Calu3 (cell line): Measurements from ENCODE around the gene RNF208. TPM values are rescaled to one million over a fixed set of nuclear protein-coding genes. Genes with fewer than 3 reads are reported as not detected.
A peak's percentile ranks its signal among the peaks of the same experiment; 100 is the strongest.

Experiments used
- BruUV-seq: library from RNA; stranded (reverse); fragments of 400-500 nt; replicated peaks from 2 replicates; lab custom pipeline; 2021; lab: Mats Ljungman, UMichigan
- CTCF ChIA-PET: fragments of 300-600 bp; sonication (Branson Sonifier 250); formaldehyde crosslinking; loops from one replicate; lab custom pipeline; 2022; ENCODE audit warnings: antibody characterized with exemption; lab: Charles Lee
- DNase-seq: peaks from one replicate; pipeline ENCODE4 v3.0.0; 2022
- H3K27ac Mint-ChIP-seq: one replicate; pipeline ENCODE4 v1.8.0; 2022; ENCODE audit warnings: mixed read lengths; ENCODE audit not compliant: unreplicated experiment
- H3K27me3 Mint-ChIP-seq: one replicate; pipeline ENCODE4 v1.8.0; 2022; ENCODE audit warnings: mixed read lengths; ENCODE audit not compliant: unreplicated experiment
- H3K36me3 Mint-ChIP-seq: one replicate; pipeline ENCODE4 v1.8.0; 2022; ENCODE audit warnings: mild to moderate bottlenecking, moderate library complexity, mixed read lengths; ENCODE audit not compliant: insufficient read depth, unreplicated experiment
- H3K4me1 Mint-ChIP-seq: one replicate; pipeline ENCODE4 v1.8.0; 2022; ENCODE audit warnings: mild to moderate bottlenecking, low read depth, mixed read lengths; ENCODE audit not compliant: unreplicated experiment
- H3K4me3 Mint-ChIP-seq: one replicate; pipeline ENCODE4 v1.8.0; 2022; ENCODE audit warnings: mild to moderate bottlenecking, low read depth, moderate library complexity, mixed read lengths; ENCODE audit not compliant: unreplicated experiment
- H3K9me3 Mint-ChIP-seq: one replicate; pipeline ENCODE4 v1.8.0; 2022; ENCODE audit warnings: low read depth, mixed read lengths; ENCODE audit not compliant: unreplicated experiment
- intact Hi-C: fragments of 100-400 bp; cut with micrococcal nuclease; formaldehyde crosslinking; loops from one replicate; pipeline ENCODE4 v1.10.0; 2022; ENCODE audit not compliant: unreplicated experiment
- total RNA-seq: library from RNA; stranded (reverse); gene quantifications from 2 replicates; pipeline ENCODE4 v1.2.3, GENCODE V29; 2022
- TF ChIP-seq, protein P1 (sequence below): fragments of 200-600 bp; IDR thresholded peaks from one replicate; pipeline ENCODE4 v1.8.0; 2022; ENCODE audit warnings: antibody characterized with exemption; ENCODE audit not compliant: unreplicated experiment

Gene RNF208
- total RNA-seq, 1 experiment from 2014 or later, result 10.1 TPM

DNA sequence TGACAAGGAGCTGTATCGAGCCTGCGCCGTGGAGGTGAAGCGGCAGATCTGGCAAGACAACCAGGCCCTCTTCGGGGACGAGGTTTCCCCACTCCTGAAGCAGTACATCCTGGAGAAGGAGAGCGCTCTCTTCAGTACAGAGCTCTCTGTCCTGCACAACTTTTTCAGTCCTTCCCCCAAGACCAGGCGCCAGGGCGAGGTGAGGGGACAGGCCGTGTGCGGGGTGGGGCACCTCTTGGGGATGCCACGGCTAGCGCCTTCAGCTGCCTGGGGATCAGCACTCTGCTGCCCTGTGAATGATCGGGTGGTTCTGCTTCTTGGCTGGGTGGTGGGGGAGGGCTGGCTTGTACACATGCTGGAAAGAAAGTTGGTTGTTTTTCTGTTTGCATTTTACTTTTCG, 34.8 kb upstream of the RNF208 start:
- Mint-ChIP-seq H3K4me3 (no peak overlapping the region), H3K4me1 (peaks cover 6% of the 10 kb centered on the region)
- CTCF ChIA-PET, result no interaction called here

DNA sequence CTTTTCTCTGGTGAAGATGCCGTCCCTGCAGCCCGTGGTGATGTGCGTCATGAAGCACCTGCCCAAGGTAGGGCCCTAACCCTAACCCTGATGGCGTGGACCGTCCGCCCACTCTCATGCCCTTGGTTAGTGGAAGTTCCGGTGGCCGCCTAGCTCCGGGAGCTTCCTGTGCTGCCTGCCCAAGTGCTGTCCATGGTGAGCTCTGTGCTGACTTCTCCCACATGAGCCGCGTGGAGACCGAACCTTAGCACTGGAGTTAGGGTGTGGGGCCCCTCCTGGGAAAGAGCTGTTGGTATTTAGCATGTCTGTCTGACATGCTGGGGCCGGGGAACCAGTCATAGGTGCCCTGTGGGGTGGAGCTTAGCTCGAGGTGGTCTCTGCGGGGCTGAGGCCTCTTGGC, 34.3 kb upstream of the RNF208 start:
- no peaks in the 10 kb centered on the region for H3K9me3 Mint-ChIP-seq
- H3K27ac Mint-ChIP-seq, result no peak overlapping the region
- CTCF ChIA-PET, result no interaction called here
- peaks cover under 1% of the 10 kb centered on the region for H3K4me1 Mint-ChIP-seq
- no peak for DNase-seq
- H3K27me3 Mint-ChIP-seq, result no peaks in the 10 kb centered on the region
- H3K36me3 Mint-ChIP-seq, result peaks cover 38% of the 10 kb centered on the region
- TF ChIP-seq, protein P1, sequence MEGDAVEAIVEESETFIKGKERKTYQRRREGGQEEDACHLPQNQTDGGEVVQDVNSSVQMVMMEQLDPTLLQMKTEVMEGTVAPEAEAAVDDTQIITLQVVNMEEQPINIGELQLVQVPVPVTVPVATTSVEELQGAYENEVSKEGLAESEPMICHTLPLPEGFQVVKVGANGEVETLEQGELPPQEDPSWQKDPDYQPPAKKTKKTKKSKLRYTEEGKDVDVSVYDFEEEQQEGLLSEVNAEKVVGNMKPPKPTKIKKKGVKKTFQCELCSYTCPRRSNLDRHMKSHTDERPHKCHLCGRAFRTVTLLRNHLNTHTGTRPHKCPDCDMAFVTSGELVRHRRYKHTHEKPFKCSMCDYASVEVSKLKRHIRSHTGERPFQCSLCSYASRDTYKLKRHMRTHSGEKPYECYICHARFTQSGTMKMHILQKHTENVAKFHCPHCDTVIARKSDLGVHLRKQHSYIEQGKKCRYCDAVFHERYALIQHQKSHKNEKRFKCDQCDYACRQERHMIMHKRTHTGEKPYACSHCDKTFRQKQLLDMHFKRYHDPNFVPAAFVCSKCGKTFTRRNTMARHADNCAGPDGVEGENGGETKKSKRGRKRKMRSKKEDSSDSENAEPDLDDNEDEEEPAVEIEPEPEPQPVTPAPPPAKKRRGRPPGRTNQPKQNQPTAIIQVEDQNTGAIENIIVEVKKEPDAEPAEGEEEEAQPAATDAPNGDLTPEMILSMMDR, result no peak
- H3K4me3 Mint-ChIP-seq, result peak overlapping the region; percentile 80
- no TSS peak for BruUV-seq
- intact Hi-C loops, result no loop called here

More for the DNA sequence above, 34.8 kb upstream of the RNF208 start:
- Mint-ChIP-seq H3K36me3 (peaks cover 42% of the 10 kb centered on the region), H3K27me3 (no peaks in the 10 kb centered on the region), H3K9me3 (no peaks in the 10 kb centered on the region), H3K27ac (no peak overlapping the region)
- DNase-seq, result no peak
- TF ChIP-seq, protein P1, result no peak
- TSS peak; percentile 32 for BruUV-seq
- intact Hi-C loops, result no loop called here

DNA sequence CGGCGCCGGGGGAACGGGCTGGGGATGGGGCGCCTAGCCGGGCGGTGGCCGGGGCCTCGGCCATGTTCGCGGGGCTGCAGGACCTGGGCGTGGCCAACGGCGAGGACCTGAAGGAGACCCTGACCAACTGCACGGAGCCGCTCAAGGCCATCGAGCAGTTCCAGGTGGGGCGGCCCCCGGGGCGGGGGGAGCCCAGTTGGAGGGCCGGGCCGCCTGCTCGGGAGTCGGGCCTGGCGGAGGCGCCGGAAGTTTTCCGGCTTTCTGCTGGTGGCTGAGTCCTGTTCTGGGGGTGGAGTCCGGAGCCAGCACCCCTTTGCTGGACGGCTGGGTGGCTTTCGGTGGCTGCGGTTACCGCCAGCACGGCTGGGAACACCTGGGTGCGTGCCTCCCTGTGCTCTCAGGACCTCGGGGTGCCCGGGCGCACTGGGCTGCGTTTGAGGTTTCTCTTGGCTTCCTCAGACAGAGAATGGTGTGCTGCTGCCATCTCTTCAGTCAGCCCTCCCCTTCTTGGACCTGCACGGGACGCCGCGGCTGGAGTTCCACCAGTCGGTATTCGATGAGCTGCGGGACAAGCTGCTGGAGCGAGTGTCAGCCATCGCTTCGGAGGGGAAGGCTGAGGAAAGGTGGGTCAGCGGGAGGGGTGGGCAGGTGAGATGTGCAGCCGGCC, 33.5 kb upstream of the RNF208 start:
- CTCF ChIA-PET, result interaction anchor here (1.2 kb wide), 1 partner anchor 31 kb away, joined by 3 read pairs; no protein-coding TSS in a partner anchor
- intact Hi-C loops, result no loop called here
- BruUV-seq, result no TSS peak
- Mint-ChIP-seq H3K27me3 (no peaks in the 10 kb centered on the region), H3K4me1 (no peaks in the 10 kb centered on the region), H3K9me3 (no peaks in the 10 kb centered on the region), H3K27ac (no peak overlapping the region), H3K36me3 (peaks cover 42% of the 10 kb centered on the region), H3K4me3 (peak overlapping the region; percentile 80)
- DNase-seq, result peak; percentile 49
- TF ChIP-seq, protein P1, result no peak

DNA sequence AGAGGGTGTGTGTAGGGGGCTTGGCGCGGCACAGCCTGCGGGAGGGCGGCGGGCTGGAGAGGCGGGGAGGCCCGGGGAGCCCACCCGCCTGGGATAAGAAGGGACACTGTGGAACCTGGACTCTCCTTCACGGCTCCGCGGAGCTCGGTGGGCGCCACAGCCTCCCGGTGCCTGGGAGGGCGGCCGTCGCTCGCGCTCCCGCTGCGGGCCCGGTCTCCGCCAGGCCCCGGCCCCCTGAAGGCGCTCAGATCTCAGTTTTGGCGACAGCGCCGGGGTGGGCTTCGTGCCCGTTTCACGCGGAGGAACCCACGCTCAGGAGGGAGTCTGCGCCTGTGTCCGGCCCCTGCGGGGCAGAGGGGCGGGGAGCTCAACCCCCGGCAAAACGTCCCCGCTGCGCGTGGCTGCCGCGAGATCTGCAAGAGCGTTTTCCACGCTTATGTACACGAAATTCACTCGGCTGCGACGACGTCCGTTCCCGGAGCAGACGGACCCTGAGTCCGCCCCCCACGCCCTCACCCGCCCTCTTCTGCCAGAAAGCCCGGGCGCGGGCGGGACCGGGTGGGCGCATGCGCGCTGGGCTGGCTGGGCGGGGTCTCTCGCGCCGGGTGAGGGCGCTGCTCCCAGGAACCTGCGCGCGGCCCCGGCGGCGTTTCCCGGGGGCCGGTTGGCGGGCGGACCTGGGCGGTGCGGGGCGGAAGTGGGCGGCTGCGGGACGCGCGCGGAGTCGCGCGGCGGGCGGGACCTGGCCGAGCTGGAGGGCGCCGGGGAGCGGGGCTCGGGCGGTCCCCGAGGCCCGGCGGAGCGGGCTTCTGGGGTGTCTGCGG, 32.8 kb upstream of the RNF208 start, which contains the start of gene NELFB:
NELFB (plus strand) TSS at position 704 of the 824 bp plus-strand sequence.
- CTCF ChIA-PET, result interaction anchor here (0.7 to 1.2 kb wide), 4 partner anchors 13 to 32 kb away, joined by 3 to 4 read pairs (median 3); no protein-coding TSS in a partner anchor
- intact Hi-C loops, result no loop called here
- H3K4me3 Mint-ChIP-seq, result peak within 1 kb of the TSS; percentile 80
- no peaks in the 10 kb centered on the region for H3K9me3 Mint-ChIP-seq
- H3K27ac Mint-ChIP-seq, result peak within 1 kb of the TSS; percentile 66
- peak; percentile 95 for DNase-seq
- no TSS peak for BruUV-seq
- TF ChIP-seq, protein P1, result no peak
- H3K4me1 Mint-ChIP-seq, result no peaks in the 10 kb centered on the region
- peaks cover 43% of the 10 kb centered on the region for H3K36me3 Mint-ChIP-seq
- no peaks in the 10 kb centered on the region for H3K27me3 Mint-ChIP-seq
